Measurements from ENCODE around the gene PPP4R2.

The PPP4R2 gene

GRCh38 chr3:72964633-72965032 lies 32.0 kb upstream of the PPP4R2 start:
- DNase-seq (ENCODE audit: low read depth in 2 of 2): no peak
- no peak overlapping the region for H3K4me3 ChIP-seq (replicated peaks in 1 of 2; ENCODE audit: low read depth in 2 of 2, low read length in 2 of 2)
- TF ChIP-seq CTCF (IDR thresholded peaks at IDR 0.05; ENCODE audit: low read depth, low read length): no peak

DNA sequence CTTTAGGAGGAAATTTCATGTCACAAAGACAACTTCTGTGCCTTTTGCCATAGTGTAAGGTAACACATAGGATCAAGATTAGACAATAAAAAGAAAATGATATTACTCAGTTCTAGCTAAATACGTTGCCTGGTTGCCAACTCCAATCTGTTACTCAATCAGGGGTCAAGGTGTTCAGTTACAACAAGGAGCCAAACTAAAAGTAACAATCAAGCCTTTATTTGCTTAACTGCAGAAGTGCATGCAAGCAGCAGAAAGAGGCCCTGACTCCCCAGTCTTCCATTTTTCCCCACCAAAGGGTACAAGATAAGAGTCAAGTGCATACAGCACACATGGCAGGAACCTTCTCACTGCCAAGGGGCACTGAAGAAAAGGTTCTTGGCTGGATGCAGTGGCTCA lies 28.3 kb upstream of the PPP4R2 start:
- H3K4me3 ChIP-seq (replicated peaks in 1 of 2; ENCODE audit: low read depth in 2 of 2, low read length in 2 of 2): no peak overlapping the region
- no peak for DNase-seq (ENCODE audit: low read depth in 2 of 2)
- TF ChIP-seq CTCF (IDR thresholded peaks at IDR 0.05; ENCODE audit: low read depth, low read length): no peak

- DNase-seq (ENCODE audit: low read depth in 2 of 2): peak in 1 of 2 donors; percentile 47
- TF ChIP-seq CTCF (IDR thresholded peaks at IDR 0.05; ENCODE audit: low read depth, low read length): no peak
- H3K4me3 ChIP-seq (replicated peaks in 1 of 2; ENCODE audit: low read depth in 2 of 2, low read length in 2 of 2): no peak overlapping the region
Measured at GRCh38 chr3:72969766-72970165, 26.8 kb upstream of the PPP4R2 start.

DNA sequence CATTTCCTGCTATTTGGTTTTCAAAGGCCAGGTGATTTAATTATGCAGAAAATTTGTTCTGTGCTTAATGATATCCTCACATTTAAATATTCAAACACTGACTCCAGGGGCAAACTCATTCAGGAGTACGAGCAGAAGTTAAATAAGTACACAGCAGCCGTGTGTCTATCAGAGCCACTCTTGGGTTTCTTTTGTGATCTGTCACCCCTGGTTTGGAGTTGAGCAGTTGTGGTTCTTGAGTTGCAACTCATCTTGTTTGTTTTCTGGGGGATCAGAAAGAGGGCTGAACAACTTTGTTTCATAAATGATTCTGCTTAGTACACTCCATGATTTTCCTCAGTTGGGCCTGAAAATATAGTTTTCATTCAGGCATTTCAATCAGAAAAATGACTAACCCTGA lies 25.7 kb upstream of the PPP4R2 start:
- no peak for DNase-seq (ENCODE audit: low read depth in 2 of 2)
- H3K4me3 ChIP-seq (replicated peaks in 1 of 2; ENCODE audit: low read depth in 2 of 2, low read length in 2 of 2): no peak overlapping the region
- no peak for TF ChIP-seq CTCF (IDR thresholded peaks at IDR 0.05; ENCODE audit: low read depth, low read length)

DNA sequence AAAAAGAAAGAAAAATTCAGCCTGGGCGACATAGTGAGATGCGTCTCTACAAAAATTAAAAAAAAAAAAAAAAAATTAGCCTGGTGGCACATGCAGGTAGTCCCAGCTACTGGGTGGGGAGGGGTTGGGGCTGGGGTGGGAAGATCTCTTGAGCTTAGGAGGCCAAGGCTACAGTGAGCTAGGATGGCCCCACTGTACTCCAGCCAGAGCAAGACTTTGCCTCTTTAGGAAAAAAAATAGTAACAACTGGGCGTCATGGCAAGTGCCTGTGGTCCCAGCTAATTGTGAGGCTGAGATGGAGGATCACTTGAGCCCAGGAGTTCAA lies 23.9 kb upstream of the PPP4R2 start:
- H3K4me3 ChIP-seq (replicated peaks in 1 of 2; ENCODE audit: low read depth in 2 of 2, low read length in 2 of 2): no peak overlapping the region
- DNase-seq (ENCODE audit: low read depth in 2 of 2): no peak
- no peak for TF ChIP-seq CTCF (IDR thresholded peaks at IDR 0.05; ENCODE audit: low read depth, low read length)

DNA sequence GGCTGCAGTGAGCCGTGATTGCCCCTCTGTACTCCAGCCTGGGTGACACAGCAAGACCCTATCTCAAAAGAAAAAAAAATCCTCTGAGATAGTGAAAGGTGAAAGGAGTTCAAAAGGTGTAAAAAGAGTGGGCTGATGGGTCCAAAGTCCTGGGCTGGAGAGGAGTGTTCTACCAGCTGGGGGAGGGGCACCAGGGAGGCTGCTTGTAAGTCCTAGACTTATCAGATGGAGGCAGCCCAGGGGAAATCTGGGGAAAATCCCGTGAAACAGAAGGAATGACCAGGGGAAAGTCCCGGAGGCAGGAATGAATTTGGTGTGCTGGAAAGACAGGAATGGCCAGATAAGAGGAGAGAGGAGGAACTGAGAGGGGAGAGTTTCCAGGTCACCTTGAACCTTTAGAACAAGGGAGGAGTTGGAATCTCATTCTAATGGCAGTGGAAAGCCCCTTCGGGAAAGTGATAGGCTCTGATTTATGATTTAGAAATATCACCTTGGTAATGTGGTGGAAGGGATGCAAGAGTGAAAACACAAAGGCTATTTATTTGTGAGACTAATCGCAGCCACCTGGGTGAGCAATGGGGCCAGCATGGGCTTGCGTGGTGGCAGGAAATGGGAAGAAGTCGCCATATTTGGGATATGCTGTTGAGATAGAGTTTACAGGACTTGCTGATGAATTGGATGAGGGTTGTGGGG lies 23.4 kb upstream of the PPP4R2 start:
- peak in 1 of 2 donors; percentile 62 for DNase-seq (ENCODE audit: low read depth in 2 of 2)
- no peak for TF ChIP-seq CTCF (IDR thresholded peaks at IDR 0.05; ENCODE audit: low read depth, low read length)
- no peak overlapping the region for H3K4me3 ChIP-seq (replicated peaks in 1 of 2; ENCODE audit: low read depth in 2 of 2, low read length in 2 of 2)

GRCh38 chr3:72973786-72974185 lies 22.8 kb upstream of the PPP4R2 start:
- TF ChIP-seq CTCF (IDR thresholded peaks at IDR 0.05; ENCODE audit: low read depth, low read length): no peak
- H3K4me3 ChIP-seq (replicated peaks in 1 of 2; ENCODE audit: low read depth in 2 of 2, low read length in 2 of 2): no peak overlapping the region
- DNase-seq (ENCODE audit: low read depth in 2 of 2): no peak
